Measurements from ENCODE around the gene PPT2.

GRCh38 chr6:32151181-32151862 is 2.6 kb upstream of the PPT2 start:
- TF ChIP-seq, protein P1, sequence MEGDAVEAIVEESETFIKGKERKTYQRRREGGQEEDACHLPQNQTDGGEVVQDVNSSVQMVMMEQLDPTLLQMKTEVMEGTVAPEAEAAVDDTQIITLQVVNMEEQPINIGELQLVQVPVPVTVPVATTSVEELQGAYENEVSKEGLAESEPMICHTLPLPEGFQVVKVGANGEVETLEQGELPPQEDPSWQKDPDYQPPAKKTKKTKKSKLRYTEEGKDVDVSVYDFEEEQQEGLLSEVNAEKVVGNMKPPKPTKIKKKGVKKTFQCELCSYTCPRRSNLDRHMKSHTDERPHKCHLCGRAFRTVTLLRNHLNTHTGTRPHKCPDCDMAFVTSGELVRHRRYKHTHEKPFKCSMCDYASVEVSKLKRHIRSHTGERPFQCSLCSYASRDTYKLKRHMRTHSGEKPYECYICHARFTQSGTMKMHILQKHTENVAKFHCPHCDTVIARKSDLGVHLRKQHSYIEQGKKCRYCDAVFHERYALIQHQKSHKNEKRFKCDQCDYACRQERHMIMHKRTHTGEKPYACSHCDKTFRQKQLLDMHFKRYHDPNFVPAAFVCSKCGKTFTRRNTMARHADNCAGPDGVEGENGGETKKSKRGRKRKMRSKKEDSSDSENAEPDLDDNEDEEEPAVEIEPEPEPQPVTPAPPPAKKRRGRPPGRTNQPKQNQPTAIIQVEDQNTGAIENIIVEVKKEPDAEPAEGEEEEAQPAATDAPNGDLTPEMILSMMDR (IDR thresholded peaks at IDR 0.05; ENCODE audit: poor library complexity), result no peak
- TF ChIP-seq EZH2 (IDR thresholded peaks at IDR 0.05; ENCODE audit: borderline replicate concordance), result no peak
